Esophagus squamous epithelium (tissue), 5 donors: ENCODE data around the gene ACTN2. TPM values are rescaled to one million over a fixed set of nuclear protein-coding genes. Genes with fewer than 3 reads are reported as not detected.

Experiments
- DNase-seq: peaks from one replicate; lab custom pipeline; 2025; lab: John Stamatoyannopoulos, UW
- H3K27ac ChIP-seq, 4 donors: fragments of 200-600 bp; sonication (generic); one replicate each; pipeline ENCODE4 v1.5.1; 2016 to 2019; ENCODE audit warnings: mild to moderate bottlenecking in 1 of 4
- H3K27me3 ChIP-seq, 4 donors: fragments of 200-600 bp; sonication (generic); 1 replicate in 3 of 4; 2 replicates in 1 of 4; pipeline versions ENCODE4 v1.5.1 to v1.6.0; 2017 to 2021; ENCODE audit warnings: antibody characterized with exemption in 1 of 4
- H3K36me3 ChIP-seq, 3 donors: fragments of 200-600 bp; sonication (generic); one replicate each; pipeline ENCODE4 v1.5.1; 2016 to 2019
- H3K4me1 ChIP-seq, 3 donors: fragments of 200-600 bp; sonication (generic); one replicate each; pipeline ENCODE4 v1.5.1; 2017 to 2019
- H3K4me3 ChIP-seq, 4 donors: fragments of 200-600 bp; sonication (generic); 1 replicate in 3 of 4; 2 replicates in 1 of 4; pipeline ENCODE4 v1.5.1; 2016 to 2019; ENCODE audit warnings: mild to moderate bottlenecking in 2 of 4, moderate library complexity in 1 of 4
- H3K9me3 ChIP-seq, 3 donors: fragments of 200-600 bp; sonication (generic); one replicate each; pipeline ENCODE4 v1.5.1; 2016 to 2019
- POLR2A ChIP-seq, 4 donors: fragments of 450-650 bp; IDR thresholded peaks; one replicate each; pipeline ENCODE4 v1.6.1; 2017; ENCODE audit warnings: antibody characterized with exemption in 4 of 4, mild to moderate bottlenecking in 4 of 4, moderate library complexity in 3 of 4
- WGBS, 2 donors: methylation state at CpG; one replicate each; pipeline ENCODE4 v1.1.5; 2018; 5-methylcytosine and 5-hydroxymethylcytosine counted together
- intact Hi-C: fragments of 100-400 bp; cut with DNase I; formaldehyde crosslinking; loops from one replicate; pipeline ENCODE4 v1.15.0; 2022
- total RNA-seq, 4 donors: library from RNA; depleted of rRNA; stranded (reverse); fragments of >200 nt; gene quantifications; one replicate each; pipeline ENCODE4 v1.1.0, GENCODE V29; 2016
- TF ChIP-seq, protein P1 (sequence below), 6 experiments: fragments of 450-650 bp in 4 of 6; fragments of 200-600 bp in 2 of 6; sonication (generic) in 2 of 6; IDR thresholded peaks; one replicate each; pipeline ENCODE4 v1.5.1; 2016 to 2019; ENCODE audit warnings: antibody characterized with exemption in 6 of 6, mild to moderate bottlenecking in 4 of 6, moderate library complexity in 4 of 6
- donor health status: DM: yes; HTN: yes; CAD: no.

Gene ACTN2
- total RNA-seq, 4 donors from 2014 or later, result 0.47 to 1.3 TPM; not detected in 2

DNA sequence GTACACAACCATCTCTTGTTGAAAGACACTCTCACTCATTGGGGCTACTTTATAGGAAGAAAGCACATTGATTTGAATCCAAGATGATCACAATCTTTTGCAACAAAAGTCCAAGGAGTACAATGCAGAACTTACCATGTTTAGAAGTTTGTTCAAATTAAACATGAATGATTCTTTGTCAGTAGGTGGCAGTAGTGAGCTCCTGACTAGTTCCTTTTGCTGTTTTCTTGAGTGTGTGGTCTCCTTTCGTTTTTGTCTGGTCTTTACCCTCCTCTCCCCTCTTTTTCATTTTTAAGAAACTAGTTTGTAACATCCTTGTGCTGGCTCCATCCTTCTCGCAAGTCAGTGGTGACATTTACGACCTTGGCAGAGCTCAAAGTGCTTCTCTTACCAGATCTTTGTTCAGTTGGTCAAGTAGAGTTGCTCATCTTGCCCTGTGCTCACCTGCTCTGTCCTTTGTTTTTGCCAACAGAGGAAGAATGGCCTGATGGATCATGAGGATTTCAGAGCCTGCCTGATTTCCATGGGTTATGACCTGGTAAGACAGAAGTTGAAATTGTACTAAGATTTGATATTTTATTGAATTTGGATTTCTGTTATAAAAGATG lies 73.1 kb downstream of the ACTN2 start:
- no peak overlapping the region for H3K4me3 ChIP-seq
- 42 to 47% methylated on average over 3 of the region's 3 CpGs for WGBS, 2 donors
- H3K9me3 ChIP-seq, result no peaks in the 10 kb centered on the region
- no peaks in the 10 kb centered on the region for H3K36me3 ChIP-seq
- no peaks in the 10 kb centered on the region for H3K4me1 ChIP-seq
- H3K27me3 ChIP-seq, result no peaks in the 10 kb centered on the region
- intact Hi-C loops, result loop anchor here (10.0 kb wide), 1 partner anchor 625 kb away; no protein-coding TSS in a partner anchor
- no peak for DNase-seq
- H3K27ac ChIP-seq, result no peak overlapping the region
- TF ChIP-seq POLR2A (IDR thresholded peaks at IDR 0.05), result no peak
- TF ChIP-seq, protein P1, sequence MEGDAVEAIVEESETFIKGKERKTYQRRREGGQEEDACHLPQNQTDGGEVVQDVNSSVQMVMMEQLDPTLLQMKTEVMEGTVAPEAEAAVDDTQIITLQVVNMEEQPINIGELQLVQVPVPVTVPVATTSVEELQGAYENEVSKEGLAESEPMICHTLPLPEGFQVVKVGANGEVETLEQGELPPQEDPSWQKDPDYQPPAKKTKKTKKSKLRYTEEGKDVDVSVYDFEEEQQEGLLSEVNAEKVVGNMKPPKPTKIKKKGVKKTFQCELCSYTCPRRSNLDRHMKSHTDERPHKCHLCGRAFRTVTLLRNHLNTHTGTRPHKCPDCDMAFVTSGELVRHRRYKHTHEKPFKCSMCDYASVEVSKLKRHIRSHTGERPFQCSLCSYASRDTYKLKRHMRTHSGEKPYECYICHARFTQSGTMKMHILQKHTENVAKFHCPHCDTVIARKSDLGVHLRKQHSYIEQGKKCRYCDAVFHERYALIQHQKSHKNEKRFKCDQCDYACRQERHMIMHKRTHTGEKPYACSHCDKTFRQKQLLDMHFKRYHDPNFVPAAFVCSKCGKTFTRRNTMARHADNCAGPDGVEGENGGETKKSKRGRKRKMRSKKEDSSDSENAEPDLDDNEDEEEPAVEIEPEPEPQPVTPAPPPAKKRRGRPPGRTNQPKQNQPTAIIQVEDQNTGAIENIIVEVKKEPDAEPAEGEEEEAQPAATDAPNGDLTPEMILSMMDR (IDR thresholded peaks at IDR 0.05), result peak; percentile 24 to 62 (median 40)

DNA sequence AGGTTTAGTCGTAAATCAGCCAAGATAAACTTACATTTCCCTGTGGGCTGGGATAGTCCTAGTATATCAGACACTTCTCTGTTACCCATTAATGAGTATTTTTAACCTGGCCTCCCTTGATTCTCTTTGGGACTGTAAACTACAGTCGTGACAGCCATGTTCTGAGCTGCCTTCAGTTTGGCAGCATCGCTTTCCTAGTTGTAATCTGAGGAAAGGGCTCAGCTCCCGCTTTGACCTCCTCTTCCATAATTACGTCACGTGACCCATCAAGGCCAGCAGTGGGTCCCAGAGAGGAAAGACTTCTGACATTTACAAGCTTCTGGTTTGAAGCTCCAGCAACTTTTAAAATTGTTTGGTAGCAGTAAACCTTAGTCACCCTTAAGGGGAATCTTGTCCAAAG lies 74.2 kb downstream of the ACTN2 start:
- Histone ChIP-seq H3K27me3 (no peaks in the 10 kb centered on the region), H3K27ac (no peak overlapping the region), H3K4me1 (no peaks in the 10 kb centered on the region), H3K36me3 (no peaks in the 10 kb centered on the region), H3K4me3 (no peak overlapping the region), H3K9me3 (no peaks in the 10 kb centered on the region)
- WGBS, 2 donors, result 68 to 88% methylated on average over 2 to 3 of the region's 6 CpGs
- TF ChIP-seq, protein P1 (IDR thresholded peaks at IDR 0.05), result no peak
- no peak for TF ChIP-seq POLR2A (IDR thresholded peaks at IDR 0.05)
- no peak for DNase-seq
- intact Hi-C loops, result no loop called here

DNA sequence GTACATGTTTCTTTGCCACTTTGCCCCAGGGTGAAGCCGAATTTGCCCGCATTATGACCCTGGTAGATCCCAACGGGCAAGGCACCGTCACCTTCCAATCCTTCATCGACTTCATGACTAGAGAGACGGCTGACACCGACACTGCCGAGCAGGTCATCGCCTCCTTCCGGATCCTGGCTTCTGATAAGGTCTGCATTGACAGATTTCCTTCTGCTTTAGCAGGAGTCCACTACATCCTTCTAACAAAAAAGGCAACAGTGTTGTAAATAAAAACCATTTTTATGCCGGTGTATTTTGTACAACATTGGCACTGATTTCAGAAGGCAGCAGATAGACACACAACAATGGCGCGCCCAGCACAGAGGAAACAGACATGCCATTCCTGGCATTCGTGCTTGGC lies 74.7 kb downstream of the ACTN2 start:
- no peaks in the 10 kb centered on the region for H3K9me3 ChIP-seq
- no peaks in the 10 kb centered on the region for H3K27me3 ChIP-seq
- no peaks in the 10 kb centered on the region for H3K4me1 ChIP-seq
- H3K4me3 ChIP-seq, result no peak overlapping the region
- no peak for DNase-seq
- no peaks in the 10 kb centered on the region for H3K36me3 ChIP-seq
- intact Hi-C loops, result no loop called here
- WGBS, 2 donors, result 80 to 84% methylated on average over 14 of the region's 14 CpGs
- TF ChIP-seq POLR2A (IDR thresholded peaks at IDR 0.05), result no peak
- TF ChIP-seq, protein P1 (IDR thresholded peaks at IDR 0.05), result no peak
- H3K27ac ChIP-seq, result no peak overlapping the region

DNA sequence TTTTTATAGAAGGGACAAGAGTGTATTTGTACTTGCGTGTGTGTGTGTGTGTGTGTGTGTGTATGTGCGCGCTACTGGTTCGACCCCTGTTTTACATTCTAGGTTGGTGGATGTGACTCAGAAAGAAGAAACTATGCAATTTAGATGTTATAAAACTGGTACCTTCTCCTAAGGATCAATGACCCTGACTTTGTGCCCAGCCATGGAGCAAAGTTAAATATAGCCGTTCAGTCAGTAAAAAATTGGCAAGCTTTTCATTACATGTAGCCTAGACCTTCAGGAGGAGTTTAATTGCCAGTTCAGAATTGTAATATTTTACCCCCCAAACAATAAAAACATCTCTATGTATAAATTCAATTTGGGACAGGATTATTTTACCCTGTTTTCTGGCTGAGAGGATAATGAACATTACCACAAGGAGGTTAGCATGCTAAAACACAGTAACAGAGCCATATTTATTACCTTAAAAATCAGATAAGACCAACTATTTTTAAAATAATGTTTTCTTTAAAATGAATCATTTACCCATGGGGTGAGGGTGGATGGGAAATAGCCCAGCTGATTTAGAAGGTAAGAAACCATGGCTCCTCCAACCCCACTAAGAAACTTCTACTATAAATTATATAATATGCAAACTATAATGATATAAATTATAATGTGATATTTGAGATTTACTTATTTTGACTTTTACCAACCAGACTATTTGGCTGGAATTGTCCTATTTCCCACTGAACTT lies 75.3 kb downstream of the ACTN2 start:
- H3K36me3 ChIP-seq, result no peaks in the 10 kb centered on the region
- TF ChIP-seq POLR2A (IDR thresholded peaks at IDR 0.05), result no peak
- TF ChIP-seq, protein P1 (IDR thresholded peaks at IDR 0.05), result no peak
- intact Hi-C loops, result no loop called here
- DNase-seq, result no peak
- no peak overlapping the region for H3K27ac ChIP-seq
- WGBS, 2 donors, result 86 to 89% methylated on average over 5 of the region's 5 CpGs
- H3K27me3 ChIP-seq, result no peaks in the 10 kb centered on the region
- H3K4me1 ChIP-seq, result no peaks in the 10 kb centered on the region
- no peak overlapping the region for H3K4me3 ChIP-seq
- H3K9me3 ChIP-seq, result no peaks in the 10 kb centered on the region

DNA sequence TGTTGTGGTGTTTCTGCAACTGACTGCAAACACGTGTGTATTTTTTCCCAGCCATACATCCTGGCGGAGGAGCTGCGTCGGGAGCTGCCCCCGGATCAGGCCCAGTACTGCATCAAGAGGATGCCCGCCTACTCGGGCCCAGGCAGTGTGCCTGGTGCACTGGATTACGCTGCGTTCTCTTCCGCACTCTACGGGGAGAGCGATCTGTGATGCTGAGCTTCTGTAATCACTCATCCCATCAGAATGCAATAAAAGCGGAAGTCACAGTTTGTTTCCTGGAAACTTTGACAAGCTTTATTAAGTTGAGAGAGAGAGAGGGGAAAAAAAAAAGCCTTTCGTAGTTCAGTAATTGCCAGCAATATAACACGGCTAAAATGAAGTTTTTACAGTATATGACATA lies 76.1 kb downstream of the ACTN2 start:
- no peak overlapping the region for H3K4me3 ChIP-seq
- H3K27me3 ChIP-seq, result no peaks in the 10 kb centered on the region
- H3K36me3 ChIP-seq, result no peaks in the 10 kb centered on the region
- DNase-seq, result no peak
- no peak for TF ChIP-seq POLR2A (IDR thresholded peaks at IDR 0.05)
- TF ChIP-seq, protein P1 (IDR thresholded peaks at IDR 0.05), result no peak
- no peaks in the 10 kb centered on the region for H3K9me3 ChIP-seq
- no peaks in the 10 kb centered on the region for H3K4me1 ChIP-seq
- intact Hi-C loops, result no loop called here
- no peak overlapping the region for H3K27ac ChIP-seq
- 73 to 83% methylated on average over 6 to 10 of the region's 15 CpGs for WGBS, 2 donors
